A549 (cell line): Measurements from ENCODE around the gene URI1.

Source experiments
- BHLHE40 ChIP-seq: IDR thresholded peaks from 2 replicates; pipeline ENCODE4 v1.6.1; 2012; ENCODE audit warnings: low read depth, low read length, inconsistent platforms
- CBX8 ChIP-seq: fragments of 200-600 bp; sonication (generic); IDR thresholded peaks from 2 replicates; pipeline ENCODE4 v1.6.1; 2016
- CHD2 ChIP-seq: fragments of 150-350 bp; IDR thresholded peaks from 2 replicates; pipeline ENCODE4 v1.6.1; 2014; ENCODE audit warnings: low read length; ENCODE audit not compliant: partially characterized antibody
- GATA3 ChIP-seq: IDR thresholded peaks from 2 replicates; pipeline ENCODE4 v1.6.1; 2012; ENCODE audit warnings: borderline replicate concordance
- KDM1A ChIP-seq: fragments of 200-600 bp; sonication (generic); IDR thresholded peaks from 2 replicates; pipeline ENCODE4 v1.6.1; 2016; ENCODE audit warnings: low read depth, mild to moderate bottlenecking
- KDM5A ChIP-seq: fragments of 200-600 bp; sonication (generic); IDR thresholded peaks from 2 replicates; pipeline ENCODE4 v1.6.1; 2016; ENCODE audit warnings: antibody characterized with exemption, mild to moderate bottlenecking
- NPAS2 ChIP-seq: fragments of 250-450 bp; sonication (Bioruptor Pico); IDR thresholded peaks from 2 replicates; pipeline ENCODE4 v1.8.0; 2022; ENCODE audit warnings: mild to moderate bottlenecking, moderate library complexity, borderline replicate concordance
- POLR2A ChIP-seq: IDR thresholded peaks from 2 replicates; pipeline ENCODE4 v1.6.1; 2012; ENCODE audit warnings: mild to moderate bottlenecking, low read length
- POLR2AphosphoS2 ChIP-seq: conservative IDR thresholded peaks from 2 replicates; pipeline ENCODE4 v1.6.1; 2012; ENCODE audit warnings: low read length, improper control_type of control experiment, inconsistent platforms
- RCOR1 ChIP-seq: fragments of 150-350 bp; IDR thresholded peaks from 2 replicates; pipeline ENCODE4 v1.6.1; 2014; ENCODE audit warnings: antibody characterized with exemption, low read length, low read depth
- TF ChIP-seq, protein P1 (sequence below): fragments of >200 bp; sonication (Bioruptor Twin); formaldehyde crosslinking; IDR thresholded peaks from 3 replicates; pipeline ENCODE4 v1.5.1; 2016
- TF ChIP-seq, protein P2 (sequence below): IDR thresholded peaks from 2 replicates; pipeline ENCODE4 v1.6.1; 2012
- TF ChIP-seq, protein P3 (sequence below): fragments of >200 bp; sonication (Bioruptor Twin); formaldehyde crosslinking; IDR thresholded peaks from 3 replicates; pipeline ENCODE4 v1.6.1; 2016

DNA sequence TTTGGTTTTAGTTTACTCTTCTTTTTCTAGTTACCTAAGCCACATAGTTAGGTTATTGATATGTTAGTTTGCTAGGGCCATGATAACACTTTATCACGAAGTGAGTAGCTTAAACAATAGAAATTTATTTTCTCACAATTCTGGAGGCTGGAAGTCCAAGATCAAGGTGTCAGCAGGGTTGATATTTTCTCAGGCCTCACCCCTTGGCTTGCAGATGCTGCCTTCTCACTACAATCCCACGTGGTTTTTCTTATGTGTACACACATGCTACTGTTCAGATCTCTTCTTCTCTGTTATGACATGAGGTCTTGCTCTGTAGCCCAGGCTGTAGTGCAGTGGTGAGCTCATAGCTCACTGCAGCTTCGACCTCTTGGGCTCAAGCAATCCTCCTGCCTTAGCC lies 7.8 kb upstream of the URI1 start:
- TF ChIP-seq, protein P1, sequence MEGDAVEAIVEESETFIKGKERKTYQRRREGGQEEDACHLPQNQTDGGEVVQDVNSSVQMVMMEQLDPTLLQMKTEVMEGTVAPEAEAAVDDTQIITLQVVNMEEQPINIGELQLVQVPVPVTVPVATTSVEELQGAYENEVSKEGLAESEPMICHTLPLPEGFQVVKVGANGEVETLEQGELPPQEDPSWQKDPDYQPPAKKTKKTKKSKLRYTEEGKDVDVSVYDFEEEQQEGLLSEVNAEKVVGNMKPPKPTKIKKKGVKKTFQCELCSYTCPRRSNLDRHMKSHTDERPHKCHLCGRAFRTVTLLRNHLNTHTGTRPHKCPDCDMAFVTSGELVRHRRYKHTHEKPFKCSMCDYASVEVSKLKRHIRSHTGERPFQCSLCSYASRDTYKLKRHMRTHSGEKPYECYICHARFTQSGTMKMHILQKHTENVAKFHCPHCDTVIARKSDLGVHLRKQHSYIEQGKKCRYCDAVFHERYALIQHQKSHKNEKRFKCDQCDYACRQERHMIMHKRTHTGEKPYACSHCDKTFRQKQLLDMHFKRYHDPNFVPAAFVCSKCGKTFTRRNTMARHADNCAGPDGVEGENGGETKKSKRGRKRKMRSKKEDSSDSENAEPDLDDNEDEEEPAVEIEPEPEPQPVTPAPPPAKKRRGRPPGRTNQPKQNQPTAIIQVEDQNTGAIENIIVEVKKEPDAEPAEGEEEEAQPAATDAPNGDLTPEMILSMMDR: no peak
- TF ChIP-seq KDM1A: no peak
- no peak for TF ChIP-seq CHD2
- no peak for TF ChIP-seq POLR2AphosphoS2
- TF ChIP-seq, protein P2, sequence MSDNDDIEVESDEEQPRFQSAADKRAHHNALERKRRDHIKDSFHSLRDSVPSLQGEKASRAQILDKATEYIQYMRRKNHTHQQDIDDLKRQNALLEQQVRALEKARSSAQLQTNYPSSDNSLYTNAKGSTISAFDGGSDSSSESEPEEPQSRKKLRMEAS: no peak
- no peak for TF ChIP-seq KDM5A
- TF ChIP-seq CBX8: no peak
- TF ChIP-seq POLR2A: no peak
- TF ChIP-seq RCOR1: no peak
- no peak for TF ChIP-seq NPAS2
- TF ChIP-seq, protein P3, sequence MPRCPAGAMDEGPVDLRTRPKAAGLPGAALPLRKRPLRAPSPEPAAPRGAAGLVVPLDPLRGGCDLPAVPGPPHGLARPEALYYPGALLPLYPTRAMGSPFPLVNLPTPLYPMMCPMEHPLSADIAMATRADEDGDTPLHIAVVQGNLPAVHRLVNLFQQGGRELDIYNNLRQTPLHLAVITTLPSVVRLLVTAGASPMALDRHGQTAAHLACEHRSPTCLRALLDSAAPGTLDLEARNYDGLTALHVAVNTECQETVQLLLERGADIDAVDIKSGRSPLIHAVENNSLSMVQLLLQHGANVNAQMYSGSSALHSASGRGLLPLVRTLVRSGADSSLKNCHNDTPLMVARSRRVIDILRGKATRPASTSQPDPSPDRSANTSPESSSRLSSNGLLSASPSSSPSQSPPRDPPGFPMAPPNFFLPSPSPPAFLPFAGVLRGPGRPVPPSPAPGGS: no peak
- TF ChIP-seq BHLHE40: no peak
- TF ChIP-seq GATA3: no peak
